GM23338 (cell line): ENCODE results near the gene CCDC57. TPM values are rescaled to one million over a fixed set of nuclear protein-coding genes. Genes with fewer than 3 reads are reported as not detected.

Experiments used
- ATAC-seq: fragments of 200-7000 bp; cut with Tn5 transposase; 3 replicates; pipeline ENCODE4 v1.9.1; 2020
- DNase-seq: peaks from one replicate; pipeline ENCODE4 v3.0.0-alpha.2; 2015; ENCODE audit warnings: low spot score
- H2AFZ ChIP-seq: fragments of 200-600 bp; sonication (generic); 2 replicates; pipeline ENCODE4 v1.8.0; 2016; ENCODE audit warnings: antibody characterized with exemption, mild to moderate bottlenecking, moderate library complexity
- H3F3A ChIP-seq: fragments of 200-600 bp; sonication (generic); replicated peaks from 2 replicates; pipeline ENCODE4 v1.8.0; 2017; ENCODE audit warnings: antibody characterized with exemption, mixed run types, low read depth
- H3K27ac ChIP-seq: fragments of 200-600 bp; sonication (generic); 2 replicates; pipeline ENCODE4 v1.6.1; 2016; ENCODE audit warnings: low read depth
- H3K27me3 ChIP-seq: fragments of 200-600 bp; sonication (generic); 2 replicates; pipeline ENCODE4 v1.8.0; 2016; ENCODE audit warnings: mild to moderate bottlenecking, mixed run types, moderate library complexity; ENCODE audit not compliant: insufficient read depth
- H3K36me3 ChIP-seq: fragments of 200-600 bp; sonication (generic); 2 replicates; pipeline ENCODE4 v1.8.0; 2016; ENCODE audit warnings: mild to moderate bottlenecking; ENCODE audit not compliant: insufficient read depth
- H3K4me1 ChIP-seq: fragments of 200-600 bp; sonication (generic); 2 replicates; pipeline ENCODE4 v1.8.0; 2016; ENCODE audit warnings: mild to moderate bottlenecking, moderate library complexity; ENCODE audit not compliant: insufficient read depth
- H3K4me2 ChIP-seq: fragments of 200-600 bp; sonication (generic); 2 replicates; pipeline ENCODE4 v1.7.1; 2017; ENCODE audit warnings: mixed run types
- H3K4me3 ChIP-seq: fragments of 200-600 bp; sonication (generic); 2 replicates; pipeline ENCODE4 v1.6.1; 2016; ENCODE audit warnings: mixed run types
- H3K79me2 ChIP-seq: fragments of 200-600 bp; sonication (generic); replicated peaks from 2 replicates; pipeline ENCODE4 v1.8.0; 2017; ENCODE audit warnings: mild to moderate bottlenecking; ENCODE audit not compliant: insufficient read depth
- H3K9me2 ChIP-seq: fragments of 200-600 bp; sonication (generic); 2 replicates; pipeline ENCODE4 v1.8.0; 2017; ENCODE audit not compliant: insufficient read depth
- H4K20me1 ChIP-seq: fragments of 200-600 bp; sonication (generic); replicated peaks from 2 replicates; pipeline ENCODE4 v1.8.0; 2017; ENCODE audit warnings: mild to moderate bottlenecking; ENCODE audit not compliant: insufficient read depth
- H3K27ac Mint-ChIP-seq: 2 replicates; pipeline ENCODE4 v1.8.0; 2020; ENCODE audit warnings: inconsistent platforms, mild to moderate bottlenecking, moderate library complexity, mixed read lengths
- H3K27me3 Mint-ChIP-seq: 3 replicates; pipeline ENCODE4 v1.8.0; 2022; ENCODE audit warnings: low read depth, mild to moderate bottlenecking, moderate library complexity, mixed read lengths, inconsistent platforms; ENCODE audit not compliant: insufficient read depth, poor library complexity
- H3K36me3 Mint-ChIP-seq: 3 replicates; pipeline ENCODE4 v1.8.0; 2021; ENCODE audit warnings: low read depth, mild to moderate bottlenecking, inconsistent platforms, moderate library complexity, mixed read lengths
- H3K4me1 Mint-ChIP-seq: 3 replicates; pipeline ENCODE4 v1.8.0; 2020; ENCODE audit warnings: mild to moderate bottlenecking, inconsistent platforms, mixed read lengths
- H3K4me3 Mint-ChIP-seq: 3 replicates; pipeline ENCODE4 v1.8.0; 2021; ENCODE audit warnings: moderate library complexity, mild to moderate bottlenecking, inconsistent platforms, mixed read lengths
- H3K9me3 Mint-ChIP-seq: 3 replicates; pipeline ENCODE4 v1.8.0; 2020; ENCODE audit warnings: moderate library complexity, mild to moderate bottlenecking, inconsistent platforms, mixed read lengths
- CREB1 ChIP-seq: fragments of 250-450 bp; sonication (Bioruptor Pico); IDR thresholded peaks from 2 replicates; pipeline ENCODE4 v1.5.0; 2020; ENCODE audit warnings: low read depth, mild to moderate bottlenecking, moderate library complexity
- ETS1 ChIP-seq: IDR thresholded peaks from 2 replicates; pipeline ENCODE4 v1.6.1; 2016; ENCODE audit warnings: antibody characterized with exemption
- EZH2 ChIP-seq: fragments of 200-600 bp; sonication (generic); IDR thresholded peaks from one replicate; pipeline ENCODE4 v1.8.0; 2017; ENCODE audit warnings: antibody characterized with exemption, mild to moderate bottlenecking, low read depth; ENCODE audit not compliant: unreplicated experiment
- EZH2phosphoT487 ChIP-seq: fragments of 200-600 bp; sonication (generic); IDR thresholded peaks from one replicate; pipeline ENCODE4 v1.8.1; 2018; ENCODE audit warnings: antibody characterized with exemption; ENCODE audit not compliant: unreplicated experiment
- JUNB ChIP-seq: IDR thresholded peaks from one replicate; pipeline ENCODE4 v1.6.1; 2016; ENCODE audit warnings: antibody characterized with exemption; ENCODE audit not compliant: unreplicated experiment
- POLR2AphosphoS5 ChIP-seq: IDR thresholded peaks from 2 replicates; pipeline ENCODE4 v1.6.1; 2016; ENCODE audit warnings: antibody characterized with exemption, low read depth
- ZNF114 ChIP-seq: fragments of 250-450 bp; sonication (Bioruptor Pico); IDR thresholded peaks from 2 replicates; pipeline ENCODE4 v1.5.0; 2020; ENCODE audit warnings: mild to moderate bottlenecking, moderate library complexity
- polyA plus RNA-seq: library from polyadenylated mRNA; unstranded; fragments of >200 nt; fragmentation: Nextera tagmentation; extraction: Ambion mirVana; gene quantifications from 2 replicates; pipeline ENCODE4 v1.2.1, GENCODE V29; 2016
- total RNA-seq: library from RNA; depleted of rRNA; stranded (reverse); fragments of >200 nt; shearing (Covaris generic); gene quantifications from 2 replicates; pipeline ENCODE4 v1.2.3, GENCODE V29; 2014
- TF ChIP-seq, protein P1 (sequence below), 2 experiments: fragments of 200-600 bp in 1 of 2; sonication (generic) in 1 of 2; conservative IDR thresholded peaks; 2 replicates each; pipeline versions ENCODE4 v1.5.1 to v1.6.1; 2016 to 2017; ENCODE audit warnings: antibody characterized with exemption in 2 of 2, low read depth in 2 of 2, mild to moderate bottlenecking in 2 of 2, moderate library complexity in 1 of 2
- TF ChIP-seq, protein P2 (sequence below): fragments of 250-450 bp; sonication (Bioruptor Pico); IDR thresholded peaks from 2 replicates; pipeline ENCODE4 v1.5.0; 2020; ENCODE audit warnings: mild to moderate bottlenecking, moderate library complexity

Gene CCDC57
- total and polyA plus RNA-seq, 2 experiments from 2014 or later: 7.0 to 16.3 TPM

- TF ChIP-seq ETS1: no peak
- TF ChIP-seq CREB1: no peak
- TF ChIP-seq ZNF114 (CRISPR knock-in tag): no peak
- TF ChIP-seq, protein P1, sequence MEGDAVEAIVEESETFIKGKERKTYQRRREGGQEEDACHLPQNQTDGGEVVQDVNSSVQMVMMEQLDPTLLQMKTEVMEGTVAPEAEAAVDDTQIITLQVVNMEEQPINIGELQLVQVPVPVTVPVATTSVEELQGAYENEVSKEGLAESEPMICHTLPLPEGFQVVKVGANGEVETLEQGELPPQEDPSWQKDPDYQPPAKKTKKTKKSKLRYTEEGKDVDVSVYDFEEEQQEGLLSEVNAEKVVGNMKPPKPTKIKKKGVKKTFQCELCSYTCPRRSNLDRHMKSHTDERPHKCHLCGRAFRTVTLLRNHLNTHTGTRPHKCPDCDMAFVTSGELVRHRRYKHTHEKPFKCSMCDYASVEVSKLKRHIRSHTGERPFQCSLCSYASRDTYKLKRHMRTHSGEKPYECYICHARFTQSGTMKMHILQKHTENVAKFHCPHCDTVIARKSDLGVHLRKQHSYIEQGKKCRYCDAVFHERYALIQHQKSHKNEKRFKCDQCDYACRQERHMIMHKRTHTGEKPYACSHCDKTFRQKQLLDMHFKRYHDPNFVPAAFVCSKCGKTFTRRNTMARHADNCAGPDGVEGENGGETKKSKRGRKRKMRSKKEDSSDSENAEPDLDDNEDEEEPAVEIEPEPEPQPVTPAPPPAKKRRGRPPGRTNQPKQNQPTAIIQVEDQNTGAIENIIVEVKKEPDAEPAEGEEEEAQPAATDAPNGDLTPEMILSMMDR (conservative IDR thresholded peaks at IDR 0.05; ENCODE audit: low read depth in 2 of 2): no peak
These were observed 32.6 kb downstream of the CCDC57 start (continued) for GRCh38 chr17:82179946-82180475.

DNA sequence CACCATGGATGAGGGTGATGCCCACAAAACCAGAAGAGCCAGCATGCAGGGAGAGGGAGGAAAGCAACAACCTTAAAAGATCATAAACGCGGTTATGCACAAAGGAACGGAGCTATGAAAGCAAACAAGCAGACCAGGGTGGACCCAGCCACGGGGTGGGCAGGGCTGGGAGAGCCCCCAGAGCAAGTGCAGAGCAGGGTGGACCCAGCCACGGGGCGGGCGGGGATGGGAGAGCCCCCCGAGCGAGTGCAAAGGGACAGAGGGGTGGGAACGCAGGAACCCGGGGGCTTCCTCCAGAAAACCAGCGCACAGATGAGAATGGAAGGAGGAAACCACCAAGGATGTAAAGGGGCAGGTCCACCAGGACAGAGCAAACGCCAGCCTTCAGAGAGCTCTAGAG is 33.2 kb downstream of the CCDC57 start:
- no peak overlapping the region for H2AFZ ChIP-seq
- H3K4me1 Mint-ChIP-seq: peaks cover 20% of the 10 kb centered on the region
- peaks cover 12% of the 10 kb centered on the region for H3K4me1 ChIP-seq
- peaks cover 67% of the 10 kb centered on the region for H3K27me3 Mint-ChIP-seq
- H3K27ac ChIP-seq: no peak overlapping the region
- no peaks in the 10 kb centered on the region for H3K9me2 ChIP-seq
- H3K27ac Mint-ChIP-seq: no peak overlapping the region
- H3K79me2 ChIP-seq: no peaks in the 10 kb centered on the region
- peaks cover 19% of the 10 kb centered on the region for H4K20me1 ChIP-seq
- ATAC-seq (no peak), DNase-seq (no peak)
- H3K36me3 ChIP-seq: no peaks in the 10 kb centered on the region
- no peak overlapping the region for H3K4me2 ChIP-seq
- peaks cover 59% of the 10 kb centered on the region for H3K27me3 ChIP-seq
- H3K4me3 ChIP-seq: no peak overlapping the region
- H3K36me3 Mint-ChIP-seq: peaks cover 7% of the 10 kb centered on the region
- H3F3A ChIP-seq: no peaks in the 10 kb centered on the region
- no peak overlapping the region for H3K4me3 Mint-ChIP-seq
- H3K9me3 Mint-ChIP-seq: no peaks in the 10 kb centered on the region
- TF ChIP-seq EZH2phosphoT487 (no peak), ETS1 (no peak), ZNF114 (CRISPR knock-in tag) (no peak), JUNB (no peak), CREB1 (no peak), EZH2 (no peak), POLR2AphosphoS5 (no peak)
- TF ChIP-seq, protein P2, sequence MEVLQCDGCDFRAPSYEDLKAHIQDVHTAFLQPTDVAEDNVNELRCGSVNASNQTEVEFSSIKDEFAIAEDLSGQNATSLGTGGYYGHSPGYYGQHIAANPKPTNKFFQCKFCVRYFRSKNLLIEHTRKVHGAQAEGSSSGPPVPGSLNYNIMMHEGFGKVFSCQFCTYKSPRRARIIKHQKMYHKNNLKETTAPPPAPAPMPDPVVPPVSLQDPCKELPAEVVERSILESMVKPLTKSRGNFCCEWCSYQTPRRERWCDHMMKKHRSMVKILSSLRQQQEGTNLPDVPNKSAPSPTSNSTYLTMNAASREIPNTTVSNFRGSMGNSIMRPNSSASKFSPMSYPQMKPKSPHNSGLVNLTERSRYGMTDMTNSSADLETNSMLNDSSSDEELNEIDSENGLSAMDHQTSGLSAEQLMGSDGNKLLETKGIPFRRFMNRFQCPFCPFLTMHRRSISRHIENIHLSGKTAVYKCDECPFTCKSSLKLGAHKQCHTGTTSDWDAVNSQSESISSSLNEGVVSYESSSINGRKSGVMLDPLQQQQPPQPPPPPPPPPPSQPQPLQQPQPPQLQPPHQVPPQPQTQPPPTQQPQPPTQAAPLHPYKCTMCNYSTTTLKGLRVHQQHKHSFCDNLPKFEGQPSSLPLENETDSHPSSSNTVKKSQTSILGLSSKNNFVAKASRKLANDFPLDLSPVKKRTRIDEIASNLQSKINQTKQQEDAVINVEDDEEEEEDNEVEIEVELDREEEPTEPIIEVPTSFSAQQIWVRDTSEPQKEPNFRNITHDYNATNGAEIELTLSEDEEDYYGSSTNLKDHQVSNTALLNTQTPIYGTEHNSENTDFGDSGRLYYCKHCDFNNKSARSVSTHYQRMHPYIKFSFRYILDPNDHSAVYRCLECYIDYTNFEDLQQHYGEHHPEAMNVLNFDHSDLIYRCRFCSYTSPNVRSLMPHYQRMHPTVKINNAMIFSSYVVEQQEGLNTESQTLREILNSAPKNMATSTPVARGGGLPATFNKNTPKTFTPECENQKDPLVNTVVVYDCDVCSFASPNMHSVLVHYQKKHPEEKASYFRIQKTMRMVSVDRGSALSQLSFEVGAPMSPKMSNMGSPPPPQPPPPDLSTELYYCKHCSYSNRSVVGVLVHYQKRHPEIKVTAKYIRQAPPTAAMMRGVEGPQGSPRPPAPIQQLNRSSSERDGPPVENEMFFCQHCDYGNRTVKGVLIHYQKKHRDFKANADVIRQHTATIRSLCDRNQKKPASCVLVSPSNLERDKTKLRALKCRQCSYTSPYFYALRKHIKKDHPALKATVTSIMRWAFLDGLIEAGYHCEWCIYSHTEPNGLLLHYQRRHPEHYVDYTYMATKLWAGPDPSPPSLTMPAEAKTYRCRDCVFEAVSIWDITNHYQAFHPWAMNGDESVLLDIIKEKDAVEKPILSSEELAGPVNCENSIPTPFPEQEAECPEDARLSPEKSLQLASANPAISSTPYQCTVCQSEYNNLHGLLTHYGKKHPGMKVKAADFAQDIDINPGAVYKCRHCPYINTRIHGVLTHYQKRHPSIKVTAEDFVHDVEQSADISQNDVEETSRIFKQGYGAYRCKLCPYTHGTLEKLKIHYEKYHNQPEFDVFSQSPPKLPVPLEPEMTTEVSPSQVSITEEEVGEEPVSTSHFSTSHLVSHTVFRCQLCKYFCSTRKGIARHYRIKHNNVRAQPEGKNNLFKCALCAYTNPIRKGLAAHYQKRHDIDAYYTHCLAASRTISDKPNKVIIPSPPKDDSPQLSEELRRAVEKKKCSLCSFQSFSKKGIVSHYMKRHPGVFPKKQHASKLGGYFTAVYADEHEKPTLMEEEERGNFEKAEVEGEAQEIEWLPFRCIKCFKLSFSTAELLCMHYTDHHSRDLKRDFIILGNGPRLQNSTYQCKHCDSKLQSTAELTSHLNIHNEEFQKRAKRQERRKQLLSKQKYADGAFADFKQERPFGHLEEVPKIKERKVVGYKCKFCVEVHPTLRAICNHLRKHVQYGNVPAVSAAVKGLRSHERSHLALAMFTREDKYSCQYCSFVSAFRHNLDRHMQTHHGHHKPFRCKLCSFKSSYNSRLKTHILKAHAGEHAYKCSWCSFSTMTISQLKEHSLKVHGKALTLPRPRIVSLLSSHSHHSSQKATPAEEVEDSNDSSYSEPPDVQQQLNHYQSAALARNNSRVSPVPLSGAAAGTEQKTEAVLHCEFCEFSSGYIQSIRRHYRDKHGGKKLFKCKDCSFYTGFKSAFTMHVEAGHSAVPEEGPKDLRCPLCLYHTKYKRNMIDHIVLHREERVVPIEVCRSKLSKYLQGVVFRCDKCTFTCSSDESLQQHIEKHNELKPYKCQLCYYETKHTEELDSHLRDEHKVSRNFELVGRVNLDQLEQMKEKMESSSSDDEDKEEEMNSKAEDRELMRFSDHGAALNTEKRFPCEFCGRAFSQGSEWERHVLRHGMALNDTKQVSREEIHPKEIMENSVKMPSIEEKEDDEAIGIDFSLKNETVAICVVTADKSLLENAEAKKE: no peak
- TF ChIP-seq, protein P1 (conservative IDR thresholded peaks at IDR 0.05; ENCODE audit: low read depth in 2 of 2): no peak
